Measurements from ENCODE around the gene C4orf51. TPM values are rescaled to one million over a fixed set of nuclear protein-coding genes. Genes with fewer than 3 reads are reported as not detected.
"Not testable (repeated sequence)": the region's sequence is repeated elsewhere in the genome, so short reads cannot be mapped to it uniquely, and the experiment has no call there.

C4orf51 gene
- total and polyA plus RNA-seq, 7 donors, result not detected

GRCh38 chr4:145681956-145682355 lies 2.0 kb downstream of the C4orf51 start:
- Histone ChIP-seq H3K4me3 (no peak overlapping the region), H3K27me3 (no peaks in the 10 kb centered on the region), H3K4me1 (peaks cover 0 to 27% (median 19%) of the 10 kb centered on the region in 4 donors), H3K9me3 (peaks cover 0 to 3% (median 1%) of the 10 kb centered on the region in 4 donors), H3K27ac (no peak overlapping the region), H3K36me3 (no peaks in the 10 kb centered on the region)
- no peak for DNase-seq
- WGBS, 2 donors, result 93 to 99% methylated on average over 1 of the region's 1 CpG
- no peak for TF ChIP-seq EP300 (IDR thresholded peaks at IDR 0.05)
- TF ChIP-seq CTCF (IDR thresholded peaks at IDR 0.05), result no peak
- no peak for TF ChIP-seq POLR2AphosphoS5 (IDR thresholded peaks at IDR 0.05)
- TF ChIP-seq POLR2A (IDR thresholded peaks at IDR 0.05), result no peak
- intact Hi-C loops (cut with DNase I), result loop anchor here (5.0 to 10.0 kb wide), 2 partner anchors 50 to 93 kb away; no protein-coding TSS in a partner anchor

GRCh38 chr4:145686991-145687390 lies 7.0 kb downstream of the C4orf51 start:
- H3K36me3 ChIP-seq, result no peaks in the 10 kb centered on the region
- H3K9me3 ChIP-seq, result no peaks in the 10 kb centered on the region
- TF ChIP-seq POLR2A (IDR thresholded peaks at IDR 0.05), result no peak
- no peak for TF ChIP-seq POLR2AphosphoS5 (IDR thresholded peaks at IDR 0.05)
- TF ChIP-seq CTCF (IDR thresholded peaks at IDR 0.05), result no peak
- TF ChIP-seq EP300 (IDR thresholded peaks at IDR 0.05), result no peak
- no peaks in the 10 kb centered on the region for H3K27me3 ChIP-seq
- 42 to 56% methylated on average over 2 of the region's 2 CpGs for WGBS, 2 donors
- H3K4me1 ChIP-seq, result peaks cover 0 to under 1% (median 0%) of the 10 kb centered on the region in 4 donors
- intact Hi-C loops (cut with DNase I), result loop anchor here (10.0 kb wide), 1 partner anchor 88 kb away; no protein-coding TSS in a partner anchor
- H3K4me3 ChIP-seq, result no peak overlapping the region
- H3K27ac ChIP-seq, result no peak overlapping the region
- no peak for DNase-seq

GRCh38 chr4:145690610-145691009 lies 10.7 kb downstream of the C4orf51 start:
- no peak for DNase-seq
- 91% methylated on average over 3 of the region's 3 CpGs for WGBS, 2 donors
- peaks cover 0 to 9% (median 0%) of the 10 kb centered on the region in 4 donors for H3K4me1 ChIP-seq
- H3K27me3 ChIP-seq, result no peaks in the 10 kb centered on the region
- intact Hi-C loops (cut with DNase I), result no loop called here
- H3K27ac ChIP-seq, result no peak overlapping the region
- TF ChIP-seq POLR2AphosphoS5 (IDR thresholded peaks at IDR 0.05), result no peak
- TF ChIP-seq POLR2A (IDR thresholded peaks at IDR 0.05), result no peak
- no peak for TF ChIP-seq CTCF (IDR thresholded peaks at IDR 0.05)
- no peak for TF ChIP-seq EP300 (IDR thresholded peaks at IDR 0.05)
- no peaks in the 10 kb centered on the region for H3K9me3 ChIP-seq
- H3K4me3 ChIP-seq, result no peak overlapping the region
- no peaks in the 10 kb centered on the region for H3K36me3 ChIP-seq

- H3K4me1 ChIP-seq; intact Hi-C loops (cut with DNase I); H3K4me3 ChIP-seq; H3K9me3 ChIP-seq; H3K27me3 ChIP-seq; DNase-seq; H3K27ac ChIP-seq; H3K36me3 ChIP-seq: not testable (repeated sequence)
- WGBS, 2 donors, result 91 to 94% methylated on average over 2 of the region's 2 CpGs
Observed at GRCh38 chr4:145691416-145691815, 11.5 kb downstream of the C4orf51 start.

GRCh38 chr4:145694929-145695328 lies 15.0 kb downstream of the C4orf51 start:
- Histone ChIP-seq H3K4me3 (no peak overlapping the region), H3K9me3 (no peaks in the 10 kb centered on the region), H3K27ac (no peak overlapping the region), H3K27me3 (no peaks in the 10 kb centered on the region), H3K4me1 (peaks cover 0 to 9% (median 0%) of the 10 kb centered on the region in 4 donors), H3K36me3 (no peaks in the 10 kb centered on the region)
- WGBS, 2 donors, result 20 to 51% methylated on average over 2 of the region's 2 CpGs
- no peak for TF ChIP-seq POLR2A (IDR thresholded peaks at IDR 0.05)
- TF ChIP-seq POLR2AphosphoS5 (IDR thresholded peaks at IDR 0.05), result peak in 1 of 4 donors; percentile 12
- no peak for TF ChIP-seq EP300 (IDR thresholded peaks at IDR 0.05)
- no peak for TF ChIP-seq CTCF (IDR thresholded peaks at IDR 0.05)
- intact Hi-C loops (cut with DNase I), result no loop called here
- DNase-seq, result no peak

Data from sigmoid colon (tissue), 7 donors.